ENCODE measurements around the gene CD40LG. TPM values are rescaled to one million over a fixed set of nuclear protein-coding genes. Genes with fewer than 3 reads are reported as not detected.

The CD40LG gene
- total RNA-seq, 1 experiment from 2014 or later: not detected

DNA sequence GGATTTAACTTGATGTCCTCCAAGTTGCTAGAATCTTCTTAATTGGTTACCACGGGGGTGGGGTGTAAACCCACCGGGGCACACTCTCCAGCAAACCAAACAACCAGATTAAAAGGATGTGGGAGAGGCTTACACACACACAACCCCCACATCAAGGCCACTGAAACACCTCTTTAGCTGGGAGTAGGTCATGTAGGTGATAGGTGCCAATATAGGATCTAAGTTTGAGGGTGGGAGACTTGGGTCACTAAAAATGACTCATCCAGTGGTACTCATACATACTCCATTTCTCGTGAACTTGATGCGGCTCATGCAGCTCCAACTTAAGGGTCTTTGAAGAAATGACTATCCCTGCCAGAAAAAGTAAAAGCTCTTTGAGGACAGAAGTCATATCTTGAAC is 20.5 kb upstream of the CD40LG start:
- Histone ChIP-seq H3K9me3 (ENCODE audit: control insufficient read depth, low read depth, low read length) (peaks cover 31% of the 10 kb centered on the region), H2BK12ac (ENCODE audit: insufficient read length, low read depth, low read length) (no peak overlapping the region), H3K79me1 (ENCODE audit: insufficient read depth, low read depth, low read length, poor library complexity, severe bottlenecking) (no peaks in the 10 kb centered on the region), H2BK20ac (ENCODE audit: low read depth, low read length, poor library complexity, severe bottlenecking) (no peak overlapping the region), H3T11ph (ENCODE audit: low read length) (no peak overlapping the region), H3K79me2 (ENCODE audit: insufficient read depth, low read length) (no peaks in the 10 kb centered on the region), H4K91ac (ENCODE audit: insufficient read length, low read depth, low read length) (no peak overlapping the region), H3K27ac (ENCODE audit: insufficient read length, low read depth, low read length) (no peak overlapping the region), H4K5ac (ENCODE audit: insufficient read length, low read depth, low read length) (no peak overlapping the region), H3K18ac (ENCODE audit: insufficient read length, low read depth, low read length) (no peak overlapping the region), H3K4me1 (ENCODE audit: insufficient read depth, low read length) (no peaks in the 10 kb centered on the region), H2BK5ac (ENCODE audit: insufficient read length, low read length) (no peak overlapping the region), H3K9ac (ENCODE audit: extremely low read depth, insufficient read length, low read length) (no peak overlapping the region), H3K23ac (ENCODE audit: insufficient read length, low read depth, low read length) (no peak overlapping the region), H4K8ac (replicated peaks; ENCODE audit: insufficient read length, low read depth, low read length) (no peak overlapping the region), H3K4me2 (ENCODE audit: insufficient read depth, insufficient read length, low read length) (no peak overlapping the region), H3K23me2 (ENCODE audit: insufficient read length, low read depth, low read length, poor library complexity, severe bottlenecking) (no peaks in the 10 kb centered on the region), H4K20me1 (ENCODE audit: control insufficient read depth, insufficient read depth, insufficient read length) (no peaks in the 10 kb centered on the region), H2AK5ac (ENCODE audit: insufficient read length, low read length) (no peak overlapping the region), H3K4ac (ENCODE audit: low read depth, low read length) (no peak overlapping the region), H3K14ac (ENCODE audit: insufficient read depth, low read length) (no peak overlapping the region), H3K27me3 (ENCODE audit: insufficient read depth, low read length) (no peaks in the 10 kb centered on the region), H2AFZ (ENCODE audit: low read length) (no peak overlapping the region), H2BK120ac (ENCODE audit: low read depth, low read length, poor library complexity, severe bottlenecking) (no peak overlapping the region), H2BK15ac (ENCODE audit: low read depth, low read length) (no peak overlapping the region), H3K56ac (ENCODE audit: insufficient read length, low read depth, low read length) (no peak overlapping the region)
- no CpG with 5 or more reads among the region's 4 CpGs for WGBS (ENCODE audit: extremely low coverage, insufficient read length, low lambda C conversion rate)
- H3K4me1 Mint-ChIP-seq: no peaks in the 10 kb centered on the region
- no peaks in the 10 kb centered on the region; a peak in 2 of 7 replicates for H3K36me3 Mint-ChIP-seq (ENCODE audit: insufficient read depth in 1 of 3, low read depth in 3 of 3)
- H3K27ac Mint-ChIP-seq: no peak overlapping the region
- TF ChIP-seq, protein P1, sequence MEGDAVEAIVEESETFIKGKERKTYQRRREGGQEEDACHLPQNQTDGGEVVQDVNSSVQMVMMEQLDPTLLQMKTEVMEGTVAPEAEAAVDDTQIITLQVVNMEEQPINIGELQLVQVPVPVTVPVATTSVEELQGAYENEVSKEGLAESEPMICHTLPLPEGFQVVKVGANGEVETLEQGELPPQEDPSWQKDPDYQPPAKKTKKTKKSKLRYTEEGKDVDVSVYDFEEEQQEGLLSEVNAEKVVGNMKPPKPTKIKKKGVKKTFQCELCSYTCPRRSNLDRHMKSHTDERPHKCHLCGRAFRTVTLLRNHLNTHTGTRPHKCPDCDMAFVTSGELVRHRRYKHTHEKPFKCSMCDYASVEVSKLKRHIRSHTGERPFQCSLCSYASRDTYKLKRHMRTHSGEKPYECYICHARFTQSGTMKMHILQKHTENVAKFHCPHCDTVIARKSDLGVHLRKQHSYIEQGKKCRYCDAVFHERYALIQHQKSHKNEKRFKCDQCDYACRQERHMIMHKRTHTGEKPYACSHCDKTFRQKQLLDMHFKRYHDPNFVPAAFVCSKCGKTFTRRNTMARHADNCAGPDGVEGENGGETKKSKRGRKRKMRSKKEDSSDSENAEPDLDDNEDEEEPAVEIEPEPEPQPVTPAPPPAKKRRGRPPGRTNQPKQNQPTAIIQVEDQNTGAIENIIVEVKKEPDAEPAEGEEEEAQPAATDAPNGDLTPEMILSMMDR (conservative IDR thresholded peaks at IDR 0.05): no peak
- peaks cover 64 to 67% of the 10 kb centered on the region in 2 experiments for H3K9me3 Mint-ChIP-seq
- peaks cover 3% of the 10 kb centered on the region for H3K27me3 Mint-ChIP-seq (ENCODE audit: low read depth)
- DNase-seq: no peak
- no peak overlapping the region for H3K4me3 Mint-ChIP-seq

Data from H9 (cell line).